HCT116 (cell line): ENCODE measurements around the gene VWA5A. TPM values are rescaled to one million over a fixed set of nuclear protein-coding genes. Genes with fewer than 3 reads are reported as not detected.

ENCODE experiments used
- ATAC-seq: fragments of 200-7000 bp; cut with Tn5 transposase; 2 replicates; pipeline ENCODE4 v1.9.1; 2020; ENCODE audit warnings: mild to moderate bottlenecking, moderate library complexity
- BruUV-seq: library from RNA; stranded (reverse); fragments of 400-500 nt; replicated peaks from 2 replicates; lab custom pipeline; 2021; lab: Mats Ljungman, UMichigan
- CTCF ChIA-PET: fragments of 300-600 bp; sonication (Branson Sonifier 250); formaldehyde crosslinking; loops from one replicate; lab custom pipeline; 2021; ENCODE audit warnings: antibody characterized with exemption; lab: Charles Lee
- POLR2A ChIA-PET: fragments of 300-600, 350-600 bp; sonication (Branson Sonifier 250); formaldehyde crosslinking; loops from one replicate; lab custom pipeline; 2021; ENCODE audit warnings: antibody characterized with exemption; lab: Charles Lee
- RAD21 ChIA-PET, 2 experiments: fragments of 300-600 bp; sonication (Branson Sonifier 250); formaldehyde crosslinking; loops; one replicate each; lab custom pipeline; 2023; ENCODE audit warnings: low total read pairs in 2 of 2; ENCODE audit not compliant: uncharacterized antibody in 2 of 2, unreplicated experiment in 2 of 2, low non-redundant PET in 1 of 2; lab: Charles Lee
- DNase-seq: peaks from one replicate; pipeline ENCODE4 v3.0.0-alpha.2; 2010; ENCODE audit warnings: low read depth, low spot score
- H2AFZ ChIP-seq: fragments of 200-600 bp; shearing (Covaris generic), sonication (generic); 2 replicates; pipeline ENCODE4 v1.6.1; 2017; ENCODE audit warnings: low read depth, mixed run types, mixed read lengths, antibody characterized with exemption, low read length; ENCODE audit not compliant: poor library complexity, severe bottlenecking
- H3K27ac ChIP-seq: 2 replicates; pipeline ENCODE4 v1.5.1; 2012; ENCODE audit warnings: low read depth, low read length
- H3K27me3 ChIP-seq: fragments of 200-600 bp; sonication (generic); 2 replicates; pipeline ENCODE4 v1.6.1; 2016; ENCODE audit warnings: mixed run types, low read length, mixed read lengths; ENCODE audit not compliant: insufficient read depth
- H3K36me3 ChIP-seq, 2 experiments: fragments of 200-500 bp in 1 of 2; fragments of 200-600 bp in 1 of 2; sonication (Bioruptor generic) in 1 of 2; sonication (generic) in 1 of 2; 2 replicates each; pipeline versions ENCODE4 v1.5.1 to v1.6.1; 2014 to 2016; ENCODE audit warnings: low read length in 2 of 2, inconsistent platforms in 1 of 2, mixed read lengths in 1 of 2, mixed run types in 1 of 2; ENCODE audit not compliant: insufficient read depth in 2 of 2, control insufficient read depth in 1 of 2
- H3K4me1 ChIP-seq, 2 experiments: fragments of 200-600 bp in 1 of 2; sonication (generic) in 1 of 2; 2 replicates each; pipeline versions ENCODE4 v1.5.1 to v1.6.1; 2012 to 2017; ENCODE audit warnings: low read length in 2 of 2, inconsistent platforms in 1 of 2, mild to moderate bottlenecking in 1 of 2, mixed read lengths in 1 of 2, mixed run types in 1 of 2, moderate library complexity in 1 of 2; ENCODE audit not compliant: insufficient read depth in 2 of 2, control insufficient read depth in 1 of 2
- H3K4me2 ChIP-seq: fragments of 200-600 bp; sonication (generic); 2 replicates; pipeline ENCODE4 v1.6.1; 2017; ENCODE audit warnings: mixed run types, low read length, mixed read lengths
- H3K4me3 ChIP-seq, 2 experiments: fragments of 200-600 bp in 1 of 2; sonication (generic) in 1 of 2; replicated peaks in 1 of 2; 2 replicates each; pipeline ENCODE4 v1.5.1; 2011 to 2016; ENCODE audit warnings: low read length in 2 of 2, control low read depth in 1 of 2, low read depth in 1 of 2, mild to moderate bottlenecking in 1 of 2, mixed read lengths in 1 of 2, mixed run types in 1 of 2
- H3K79me2 ChIP-seq: fragments of 200-600 bp; sonication (generic); 2 replicates; pipeline ENCODE4 v1.6.1; 2017; ENCODE audit warnings: mild to moderate bottlenecking, mixed run types, low read length, moderate library complexity, mixed read lengths; ENCODE audit not compliant: insufficient read depth
- H3K9ac ChIP-seq: fragments of 200-600 bp; sonication (generic); 2 replicates; pipeline ENCODE4 v1.6.1; 2016; ENCODE audit warnings: low read length, mixed read lengths
- H3K9me2 ChIP-seq: fragments of 200-600 bp; sonication (generic), shearing (Covaris generic); 2 replicates; pipeline ENCODE4 v1.6.1; 2017; ENCODE audit warnings: mixed run types, mild to moderate bottlenecking, moderate library complexity; ENCODE audit not compliant: insufficient read depth
- H3K9me3 ChIP-seq, 2 experiments: fragments of 200-500 bp in 1 of 2; fragments of 200-600 bp in 1 of 2; sonication (Bioruptor generic) in 1 of 2; sonication (generic) in 1 of 2; 2 replicates each; pipeline ENCODE4 v1.6.1; 2014 to 2017; ENCODE audit warnings: low read length in 2 of 2, mixed read lengths in 2 of 2, inconsistent platforms in 1 of 2, low read depth in 1 of 2, mild to moderate bottlenecking in 1 of 2, mixed run types in 1 of 2, moderate library complexity in 1 of 2; ENCODE audit not compliant: control insufficient read depth in 1 of 2, insufficient read depth in 1 of 2
- H4K20me1 ChIP-seq: fragments of 200-600 bp; sonication (generic), shearing (Covaris generic); 2 replicates; pipeline ENCODE4 v1.6.1; 2017; ENCODE audit warnings: mixed run types, mild to moderate bottlenecking, moderate library complexity; ENCODE audit not compliant: insufficient read depth
- ATF3 ChIP-seq: IDR thresholded peaks from 2 replicates; pipeline ENCODE4 v1.6.1; 2012
- CEBPB ChIP-seq: IDR thresholded peaks from 2 replicates; pipeline ENCODE4 v1.6.1; 2012; ENCODE audit warnings: low read depth
- ELF1 ChIP-seq: IDR thresholded peaks from 2 replicates; pipeline ENCODE4 v1.6.1; 2012; ENCODE audit warnings: low read depth, borderline replicate concordance
- EZH2 ChIP-seq: fragments of 200-600 bp; sonication (generic); IDR thresholded peaks from 2 replicates; pipeline ENCODE4 v1.6.1; 2017; ENCODE audit warnings: antibody characterized with exemption, mixed run types
- POLR2AphosphoS5 ChIP-seq: IDR thresholded peaks from 2 replicates; pipeline ENCODE4 v1.6.1; 2011; ENCODE audit warnings: mild to moderate bottlenecking, low read depth, low read length, moderate library complexity
- RAD21 ChIP-seq: IDR thresholded peaks from 2 replicates; pipeline ENCODE4 v1.6.1; 2012; ENCODE audit warnings: low read depth, mild to moderate bottlenecking
- REST ChIP-seq: IDR thresholded peaks from 2 replicates; pipeline ENCODE4 v1.6.1; 2012; ENCODE audit warnings: low read depth
- SIN3A ChIP-seq: IDR thresholded peaks from 2 replicates; pipeline ENCODE4 v1.6.1; 2012; ENCODE audit warnings: low read depth
- SP1 ChIP-seq: IDR thresholded peaks from 2 replicates; pipeline ENCODE4 v1.6.1; 2012; ENCODE audit warnings: low read depth
- ZFX ChIP-seq: fragments of 450-650 bp; IDR thresholded peaks from 2 replicates; pipeline ENCODE4 v1.6.1; 2017
- intact Hi-C: fragments of 100-400 bp; cut with micrococcal nuclease; formaldehyde crosslinking; loops from 2 replicates; pipeline ENCODE4 v1.10.0; 2022
- total RNA-seq: library from RNA; stranded (reverse); gene quantifications from one replicate; pipeline ENCODE4 v1.2.1, GENCODE V29; 2021; ENCODE audit not compliant: unreplicated experiment
- TF ChIP-seq, protein P1 (sequence below), 3 experiments: fragments of 200-600 bp in 1 of 3; sonication (generic) in 1 of 3; IDR thresholded peaks in 2 of 3; conservative IDR thresholded peaks in 1 of 3; 2 replicates each; pipeline ENCODE4 v1.5.1; 2012 to 2017; ENCODE audit warnings: low read depth in 2 of 3, low read length in 2 of 3, antibody characterized with exemption in 1 of 3, borderline replicate concordance in 1 of 3, control low read depth in 1 of 3, mild to moderate bottlenecking in 1 of 3, mixed read lengths in 1 of 3, mixed run types in 1 of 3, moderate library complexity in 1 of 3; ENCODE audit not compliant: insufficient read depth in 1 of 3

VWA5A gene
- total RNA-seq, 1 experiment from 2014 or later, result 5.0 TPM

- TF ChIP-seq ATF3 (no peak), SP1 (no peak), RAD21 (no peak)
These were observed 64.1 kb downstream of the VWA5A start (continued) for GRCh38 chr11:124179310-124179709.

DNA sequence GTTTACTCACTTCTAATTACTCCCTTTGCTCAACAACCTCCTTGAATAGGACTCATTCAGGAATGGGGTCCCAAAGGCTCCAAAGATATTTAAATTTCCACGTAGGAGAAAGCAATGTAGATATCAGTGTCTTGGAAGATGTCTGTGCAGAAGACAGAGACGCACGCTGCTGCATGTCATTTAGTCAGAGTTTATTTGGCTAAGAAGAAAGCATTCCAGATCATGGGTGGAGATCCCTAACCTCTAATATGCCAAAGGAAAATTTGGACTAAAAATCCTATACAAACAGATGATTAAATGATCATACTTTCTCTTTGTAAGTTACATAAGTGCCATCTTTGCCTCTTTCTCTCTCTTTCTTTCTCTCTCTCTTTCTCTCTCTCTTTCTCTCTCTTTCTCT lies 67.8 kb downstream of the VWA5A start, which contains the start of gene OR10D3:
TSS of gene OR10D3 (plus strand) at position 278 of the 400 bp plus-strand sequence. CDS start 1,925 bp downstream, outside the sequence.
- H3K27me3 ChIP-seq, result peaks cover 62% of the 10 kb centered on the region
- H3K4me1 ChIP-seq, result no peaks in the 10 kb centered on the region
- ATAC-seq (no peak), DNase-seq (no peak)
- no TSS peak for BruUV-seq
- POLR2A ChIA-PET, result no interaction called here
- no peaks in the 10 kb centered on the region for H4K20me1 ChIP-seq
- intact Hi-C loops, result no loop called here
- H2AFZ ChIP-seq, result no peak within 1 kb of the TSS
- H3K79me2 ChIP-seq, result no peaks in the 10 kb centered on the region
- RAD21 ChIA-PET, result no interaction called here
- no peak within 1 kb of the TSS for H3K4me3 ChIP-seq
- no peak within 1 kb of the TSS for H3K9ac ChIP-seq
- no peaks in the 10 kb centered on the region for H3K36me3 ChIP-seq
- CTCF ChIA-PET, result no interaction called here
- no peaks in the 10 kb centered on the region for H3K9me3 ChIP-seq
- TF ChIP-seq POLR2AphosphoS5 (no peak), SIN3A (no peak), CEBPB (no peak), EZH2 (no peak), ELF1 (no peak), SP1 (no peak), REST (no peak), ZFX (no peak)
- TF ChIP-seq, protein P1, sequence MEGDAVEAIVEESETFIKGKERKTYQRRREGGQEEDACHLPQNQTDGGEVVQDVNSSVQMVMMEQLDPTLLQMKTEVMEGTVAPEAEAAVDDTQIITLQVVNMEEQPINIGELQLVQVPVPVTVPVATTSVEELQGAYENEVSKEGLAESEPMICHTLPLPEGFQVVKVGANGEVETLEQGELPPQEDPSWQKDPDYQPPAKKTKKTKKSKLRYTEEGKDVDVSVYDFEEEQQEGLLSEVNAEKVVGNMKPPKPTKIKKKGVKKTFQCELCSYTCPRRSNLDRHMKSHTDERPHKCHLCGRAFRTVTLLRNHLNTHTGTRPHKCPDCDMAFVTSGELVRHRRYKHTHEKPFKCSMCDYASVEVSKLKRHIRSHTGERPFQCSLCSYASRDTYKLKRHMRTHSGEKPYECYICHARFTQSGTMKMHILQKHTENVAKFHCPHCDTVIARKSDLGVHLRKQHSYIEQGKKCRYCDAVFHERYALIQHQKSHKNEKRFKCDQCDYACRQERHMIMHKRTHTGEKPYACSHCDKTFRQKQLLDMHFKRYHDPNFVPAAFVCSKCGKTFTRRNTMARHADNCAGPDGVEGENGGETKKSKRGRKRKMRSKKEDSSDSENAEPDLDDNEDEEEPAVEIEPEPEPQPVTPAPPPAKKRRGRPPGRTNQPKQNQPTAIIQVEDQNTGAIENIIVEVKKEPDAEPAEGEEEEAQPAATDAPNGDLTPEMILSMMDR (IDR thresholded peaks at IDR 0.05 in 2 of 3, conservative IDR thresholded peaks at IDR 0.05 in 1 of 3; ENCODE audit: borderline replicate concordance in 1 of 3, insufficient read depth in 1 of 3, low read depth in 2 of 3, low read length in 2 of 3), result no peak
- no peak within 1 kb of the TSS for H3K27ac ChIP-seq
- no peaks in the 10 kb centered on the region for H3K9me2 ChIP-seq
- H3K4me2 ChIP-seq, result no peak within 1 kb of the TSS
